ENCODE data around the gene EVX2.

The EVX2 gene

GRCh38 chr2:176039375-176039774 lies 44.4 kb downstream of the EVX2 start:
- peak; percentile 7 for DNase-seq

GRCh38 chr2:176038694-176039093 lies 45.1 kb downstream of the EVX2 start:
- DNase-seq = no peak

GRCh38 chr2:176035013-176035691 lies 48.6 kb downstream of the EVX2 start:
- no peak for DNase-seq

GRCh38 chr2:176027806-176028205 lies 56.0 kb downstream of the EVX2 start:
- DNase-seq = no peak
